Measurements from ENCODE around the gene NTM.

Gene NTM

DNA sequence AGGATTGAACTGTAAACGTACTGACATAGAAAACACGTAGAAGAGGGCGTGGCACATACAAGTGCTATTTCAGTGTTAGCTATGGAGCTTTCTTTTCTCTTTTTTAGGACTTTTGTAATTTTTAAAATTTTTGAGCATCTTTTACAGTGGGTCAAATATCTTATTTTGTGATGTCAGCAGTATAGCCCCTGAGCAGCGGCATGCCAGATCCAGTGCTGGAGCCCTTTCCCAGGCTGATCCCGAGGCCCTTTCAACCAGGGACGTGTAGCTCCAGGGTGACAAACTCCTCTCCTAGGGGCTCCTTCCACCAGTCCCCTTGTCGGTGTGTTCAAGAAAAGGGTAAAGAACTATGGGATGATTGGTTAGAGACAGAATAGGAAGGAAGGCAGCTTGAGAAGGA, 777.0 kb downstream of the NTM start:
- no peak for DNase-seq (ENCODE audit: low read depth)
- TF ChIP-seq, protein P1, sequence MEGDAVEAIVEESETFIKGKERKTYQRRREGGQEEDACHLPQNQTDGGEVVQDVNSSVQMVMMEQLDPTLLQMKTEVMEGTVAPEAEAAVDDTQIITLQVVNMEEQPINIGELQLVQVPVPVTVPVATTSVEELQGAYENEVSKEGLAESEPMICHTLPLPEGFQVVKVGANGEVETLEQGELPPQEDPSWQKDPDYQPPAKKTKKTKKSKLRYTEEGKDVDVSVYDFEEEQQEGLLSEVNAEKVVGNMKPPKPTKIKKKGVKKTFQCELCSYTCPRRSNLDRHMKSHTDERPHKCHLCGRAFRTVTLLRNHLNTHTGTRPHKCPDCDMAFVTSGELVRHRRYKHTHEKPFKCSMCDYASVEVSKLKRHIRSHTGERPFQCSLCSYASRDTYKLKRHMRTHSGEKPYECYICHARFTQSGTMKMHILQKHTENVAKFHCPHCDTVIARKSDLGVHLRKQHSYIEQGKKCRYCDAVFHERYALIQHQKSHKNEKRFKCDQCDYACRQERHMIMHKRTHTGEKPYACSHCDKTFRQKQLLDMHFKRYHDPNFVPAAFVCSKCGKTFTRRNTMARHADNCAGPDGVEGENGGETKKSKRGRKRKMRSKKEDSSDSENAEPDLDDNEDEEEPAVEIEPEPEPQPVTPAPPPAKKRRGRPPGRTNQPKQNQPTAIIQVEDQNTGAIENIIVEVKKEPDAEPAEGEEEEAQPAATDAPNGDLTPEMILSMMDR (IDR thresholded peaks at IDR 0.05; ENCODE audit: low read depth, low read length, missing control alignments) = no peak
- no peak overlapping the region for H3K4me3 ChIP-seq (ENCODE audit: low read depth, low read length)

DNA sequence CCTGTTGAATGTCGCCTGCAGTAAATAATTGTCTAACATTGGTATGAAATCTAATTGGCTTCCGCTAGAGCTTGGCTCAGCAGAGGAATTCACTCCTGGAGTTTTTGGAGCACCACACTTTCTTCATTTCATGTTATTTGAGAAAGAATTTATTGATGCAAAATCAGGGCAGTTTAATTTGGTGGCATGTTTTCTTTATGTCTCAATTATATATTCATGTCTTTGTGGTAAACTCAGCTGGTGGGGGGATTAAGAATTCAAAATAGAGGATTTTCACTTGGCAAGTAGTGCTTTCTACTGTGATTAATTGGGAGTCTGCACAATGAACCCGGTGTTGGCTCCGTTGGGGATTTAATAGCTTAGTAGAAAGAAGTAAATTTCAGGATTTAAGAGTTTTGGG, 784.4 kb downstream of the NTM start:
- no peak overlapping the region for H3K4me3 ChIP-seq (ENCODE audit: low read depth, low read length)
- TF ChIP-seq, protein P1 (IDR thresholded peaks at IDR 0.05; ENCODE audit: low read depth, low read length, missing control alignments) = no peak
- no peak for DNase-seq (ENCODE audit: low read depth)

DNA sequence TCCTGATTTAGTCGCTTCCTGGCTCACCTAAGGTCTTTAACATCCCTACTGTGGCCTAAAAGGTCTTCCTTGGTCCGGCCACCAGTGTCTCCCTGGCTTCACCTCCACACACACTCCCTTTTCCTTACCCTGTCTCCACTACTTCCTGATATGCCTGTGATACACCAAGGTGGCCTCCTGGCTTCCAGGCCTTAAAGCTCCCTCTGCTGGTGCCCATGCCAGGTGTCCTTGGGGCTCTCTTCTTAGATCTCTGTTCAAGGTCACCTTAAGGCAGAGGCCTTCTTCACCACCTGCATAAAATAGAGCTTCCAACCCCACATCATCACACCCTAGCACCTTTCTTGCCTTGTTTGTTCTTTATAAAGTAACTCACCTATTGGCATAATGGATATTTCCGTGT, 787.7 kb downstream of the NTM start:
- no peak for DNase-seq (ENCODE audit: low read depth)
- no peak overlapping the region for H3K4me3 ChIP-seq (ENCODE audit: low read depth, low read length)
- TF ChIP-seq, protein P1 (IDR thresholded peaks at IDR 0.05; ENCODE audit: low read depth, low read length, missing control alignments) = peak; percentile 56

DNA sequence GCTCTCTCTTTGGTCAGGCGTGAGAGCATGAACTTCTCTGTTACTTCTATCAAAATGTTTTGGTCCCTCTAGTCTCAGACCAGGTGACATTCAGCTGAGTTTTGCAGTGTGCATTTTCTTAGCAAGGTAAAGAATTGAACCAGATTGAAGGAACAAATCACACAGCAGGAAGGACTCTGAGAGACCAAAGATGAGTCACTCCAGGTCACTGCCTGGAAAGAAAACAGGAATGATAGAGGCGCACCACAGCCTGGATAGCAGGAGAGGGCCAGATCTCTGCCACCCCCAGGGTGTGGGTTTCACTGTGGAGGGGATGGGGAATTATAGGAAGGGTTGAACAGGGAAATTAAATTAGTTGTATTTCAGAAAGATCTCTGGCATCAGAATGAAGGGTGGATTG, 788.3 kb downstream of the NTM start:
- H3K4me3 ChIP-seq (ENCODE audit: low read depth, low read length) = no peak overlapping the region
- no peak for DNase-seq (ENCODE audit: low read depth)

DNA sequence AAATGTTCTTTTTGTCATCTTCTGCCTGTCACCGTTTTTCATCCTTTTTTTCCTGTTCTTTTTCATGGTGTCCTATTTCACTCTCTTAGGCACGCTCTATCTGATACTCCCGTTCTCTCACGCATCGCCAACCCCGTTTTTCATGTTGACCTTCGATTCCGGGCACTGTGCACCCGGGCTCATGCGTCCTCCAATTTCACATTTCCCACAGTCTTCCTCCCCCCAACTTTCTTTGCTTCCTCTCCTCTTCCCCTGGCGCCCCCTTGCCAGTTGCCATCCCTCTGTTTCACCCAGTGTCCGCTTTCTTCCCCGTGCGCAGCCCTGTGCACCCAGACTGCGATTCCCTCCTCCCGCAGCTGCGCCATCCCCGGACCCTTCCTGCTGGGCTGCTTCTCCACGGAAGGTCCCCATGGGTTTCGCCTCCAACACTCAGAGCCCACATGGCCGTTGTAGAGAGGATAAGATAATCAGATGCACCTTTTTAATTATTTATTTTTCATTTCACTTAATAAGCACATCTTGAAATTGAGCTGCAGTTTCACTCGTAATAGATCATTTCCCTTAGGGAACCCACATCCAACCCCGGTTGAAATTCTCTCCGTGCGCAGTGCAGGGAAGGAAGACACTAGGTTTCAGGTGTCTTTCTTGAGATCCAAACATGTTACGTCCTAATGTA, 791.1 kb downstream of the NTM start:
- no peak for DNase-seq (ENCODE audit: low read depth)
- H3K4me3 ChIP-seq (ENCODE audit: low read depth, low read length) = no peak overlapping the region
- TF ChIP-seq, protein P1 (IDR thresholded peaks at IDR 0.05; ENCODE audit: low read depth, low read length, missing control alignments) = no peak

More for the DNA sequence above, 788.3 kb downstream of the NTM start:
- TF ChIP-seq, protein P1 (IDR thresholded peaks at IDR 0.05; ENCODE audit: low read depth, low read length, missing control alignments) = no peak

DNA sequence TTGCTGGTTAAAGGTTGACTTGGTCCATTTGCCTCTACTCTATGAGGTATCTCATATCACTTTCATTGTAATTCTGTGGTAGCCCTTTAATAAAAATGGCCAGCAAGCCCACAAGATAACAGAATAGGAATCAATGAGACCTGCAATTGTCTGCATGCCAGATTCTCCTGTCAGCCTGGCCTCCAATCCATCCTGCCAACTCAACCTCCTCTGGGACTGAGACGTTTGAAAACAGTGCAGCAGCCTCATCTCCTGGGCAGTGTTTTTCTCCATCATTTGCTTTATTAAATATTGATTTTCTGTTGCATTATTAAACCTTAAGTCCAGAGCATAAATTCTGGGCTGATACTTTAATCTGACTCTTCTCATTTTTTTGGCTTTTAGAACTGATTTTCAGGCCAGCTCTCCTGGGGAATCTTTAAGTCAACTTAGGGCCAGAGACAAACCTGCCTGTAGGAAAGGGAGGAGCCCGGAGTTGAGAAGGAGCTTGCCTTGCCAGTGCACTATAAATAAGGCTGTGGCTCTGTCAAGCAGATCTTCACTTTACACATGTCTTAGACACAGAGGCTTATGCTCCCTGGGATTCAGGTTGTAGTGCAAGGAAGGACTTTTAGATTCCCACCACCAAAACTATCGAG, 798.0 kb downstream of the NTM start:
- H3K4me3 ChIP-seq (ENCODE audit: low read depth, low read length) = no peak overlapping the region
- no peak for DNase-seq (ENCODE audit: low read depth)
- TF ChIP-seq, protein P1 (IDR thresholded peaks at IDR 0.05; ENCODE audit: low read depth, low read length, missing control alignments) = no peak

DNA sequence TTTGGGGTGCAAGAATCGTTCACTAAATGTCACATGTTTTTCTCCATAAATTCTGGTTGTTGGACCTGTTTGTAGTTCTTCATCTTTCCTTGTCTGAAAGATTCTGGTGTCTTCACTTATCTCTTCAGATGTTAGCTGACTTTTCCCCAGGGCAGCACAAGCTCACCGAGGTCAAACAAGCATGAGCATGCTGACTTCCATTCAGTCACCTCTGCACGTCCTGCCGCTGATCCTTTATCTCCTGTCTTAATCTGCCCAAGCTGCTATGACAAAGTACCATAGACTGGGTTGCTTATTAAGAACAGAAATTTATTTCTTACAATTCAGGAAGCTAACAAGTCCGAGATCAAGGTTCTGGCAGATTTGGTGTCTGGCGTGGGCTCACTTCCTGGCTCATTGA, 800.6 kb downstream of the NTM start:
- H3K4me3 ChIP-seq (ENCODE audit: low read depth, low read length) = no peak overlapping the region
- no peak for DNase-seq (ENCODE audit: low read depth)
- TF ChIP-seq, protein P1 (IDR thresholded peaks at IDR 0.05; ENCODE audit: low read depth, low read length, missing control alignments) = no peak

Measured in GM12864 (cell line).